ENCODE results near the gene TP53TG5. TPM values are rescaled to one million over a fixed set of nuclear protein-coding genes. Genes with fewer than 3 reads are reported as not detected.
A peak's percentile ranks its signal among the peaks of the same experiment; 100 is the strongest.
"Not testable (repeated sequence)": the region's sequence is repeated elsewhere in the genome, so short reads cannot be mapped to it uniquely, and the experiment has no call there.

TP53TG5 gene
- total RNA-seq, 1 donor from 2014 or later: 0.73 TPM

DNA sequence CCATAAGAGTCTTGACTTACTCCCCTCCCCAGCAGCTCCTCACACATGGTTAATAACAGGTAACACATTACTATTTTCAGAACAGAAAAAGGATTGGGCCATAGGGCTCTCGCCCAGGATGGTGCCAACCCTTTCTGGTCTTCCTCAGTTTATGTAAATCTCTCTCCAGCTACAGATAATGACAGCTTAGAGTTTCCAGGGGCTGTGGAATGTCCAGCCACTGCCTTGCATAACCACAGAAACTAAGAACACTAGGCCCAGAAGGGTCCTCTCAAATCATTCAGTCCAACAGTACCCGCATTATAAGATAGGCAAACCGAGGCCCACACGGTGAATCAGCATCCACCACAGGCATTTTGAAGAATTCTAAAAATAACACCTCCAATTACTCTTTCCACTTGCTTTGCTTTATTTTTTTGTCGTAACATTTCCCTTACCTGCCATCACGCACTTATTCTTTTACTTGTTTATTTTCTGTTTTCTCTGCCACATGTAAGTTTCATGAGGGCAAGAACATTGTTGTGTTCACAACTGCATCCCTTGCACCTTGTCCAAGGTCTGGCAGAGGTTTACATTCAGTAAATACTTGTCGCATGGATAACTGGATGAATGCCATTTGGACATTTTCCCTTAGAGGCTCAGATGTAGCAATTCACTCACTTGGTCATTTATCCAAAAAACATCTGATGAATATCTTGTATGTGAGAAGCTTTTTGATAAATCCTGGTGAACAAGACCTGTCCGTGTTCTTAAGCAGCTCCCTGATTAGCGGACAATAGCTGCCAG, 23.5 kb downstream of the TP53TG5 start:
- DNase-seq (ENCODE audit: missing footprints) (no peak), ATAC-seq (no peak)
- intact Hi-C loops (cut with DNase I): no loop called here

DNA sequence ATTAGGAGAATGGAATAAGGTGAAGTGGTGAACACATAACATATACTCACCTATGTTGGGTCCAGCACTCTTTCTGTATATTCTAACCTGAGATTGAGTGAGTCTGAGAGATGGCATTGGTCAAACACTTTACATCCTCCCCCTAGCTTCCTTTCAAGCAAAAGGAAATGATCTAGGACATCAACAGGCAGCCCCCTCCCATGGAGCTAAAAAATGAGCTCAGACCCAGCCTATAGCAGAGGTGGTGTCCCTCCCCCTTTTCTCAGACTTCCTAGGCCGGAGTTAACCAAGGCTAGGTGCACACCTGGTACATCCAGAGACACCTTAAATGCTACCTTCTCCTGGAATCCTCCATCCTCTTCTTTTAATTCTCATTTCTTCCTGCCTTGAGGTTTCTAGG, 24.4 kb downstream of the TP53TG5 start:
- no peak for DNase-seq (ENCODE audit: missing footprints)
- intact Hi-C loops (cut with DNase I): no loop called here

DNA sequence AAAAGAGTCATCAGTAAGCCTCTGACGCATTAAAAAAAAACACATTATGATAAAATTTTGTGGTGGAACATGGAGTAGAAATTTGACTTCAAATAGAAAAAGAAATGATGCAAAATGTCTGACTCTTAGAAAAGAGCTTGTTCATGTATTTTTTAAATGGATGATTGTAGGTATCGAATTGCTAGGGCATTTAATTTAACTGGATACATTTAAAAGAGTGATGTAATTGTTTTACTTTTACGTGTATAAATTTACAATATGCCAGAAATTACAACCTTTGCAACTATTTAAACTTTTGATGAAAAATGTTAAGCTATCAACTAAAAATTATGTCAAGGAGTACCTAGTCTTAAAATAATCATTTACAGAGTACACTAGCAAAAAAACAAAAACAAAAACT, 25.4 kb downstream of the TP53TG5 start:
- intact Hi-C loops (cut with DNase I): no loop called here
- DNase-seq (ENCODE audit: missing footprints) (no peak), ATAC-seq (no peak)

More for the DNA sequence above, 24.4 kb downstream of the TP53TG5 start:
- no peak for ATAC-seq

DNA sequence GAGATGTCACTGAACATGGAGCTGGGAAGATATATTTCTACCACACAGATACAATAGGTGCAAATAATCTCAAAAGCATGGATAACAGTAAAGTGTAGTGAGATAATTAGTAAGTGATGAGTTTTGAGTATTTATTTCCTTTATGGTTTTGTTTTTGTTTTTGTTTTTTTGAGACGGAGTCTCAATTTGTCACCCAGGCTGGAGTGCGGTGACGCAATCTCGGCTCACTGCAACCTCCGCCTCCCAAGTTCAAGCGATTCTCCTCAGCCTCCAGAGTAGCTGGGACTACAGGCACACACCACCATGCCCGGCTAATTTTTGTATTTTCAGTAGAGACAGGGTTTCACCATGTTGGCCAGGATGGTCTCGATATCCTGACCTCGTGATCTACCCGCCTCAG, 27.3 kb downstream of the TP53TG5 start:
- intact Hi-C loops (cut with DNase I); ATAC-seq; DNase-seq (ENCODE audit: missing footprints): not testable (repeated sequence)

DNA sequence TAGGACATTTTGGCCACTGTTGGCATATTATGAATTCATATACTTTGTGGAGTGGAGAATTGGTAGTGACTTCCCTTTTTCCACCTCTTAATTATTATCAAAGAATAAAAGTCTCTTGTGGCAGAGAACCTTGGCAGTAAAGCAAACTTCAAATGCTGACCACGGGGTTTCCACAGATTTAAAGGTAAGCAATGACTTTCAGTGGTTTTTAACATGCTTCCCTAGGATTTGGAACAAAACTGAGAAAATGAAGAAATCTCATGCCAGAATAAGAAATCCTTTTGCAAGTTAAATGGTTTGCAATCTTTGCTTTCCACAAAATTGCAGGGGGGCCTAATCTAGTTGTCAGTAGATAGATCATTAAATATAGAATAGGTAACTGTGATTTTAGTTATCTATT, 27.9 kb downstream of the TP53TG5 start:
- no peak for ATAC-seq
- no peak for DNase-seq (ENCODE audit: missing footprints)
- intact Hi-C loops (cut with DNase I): no loop called here

DNA sequence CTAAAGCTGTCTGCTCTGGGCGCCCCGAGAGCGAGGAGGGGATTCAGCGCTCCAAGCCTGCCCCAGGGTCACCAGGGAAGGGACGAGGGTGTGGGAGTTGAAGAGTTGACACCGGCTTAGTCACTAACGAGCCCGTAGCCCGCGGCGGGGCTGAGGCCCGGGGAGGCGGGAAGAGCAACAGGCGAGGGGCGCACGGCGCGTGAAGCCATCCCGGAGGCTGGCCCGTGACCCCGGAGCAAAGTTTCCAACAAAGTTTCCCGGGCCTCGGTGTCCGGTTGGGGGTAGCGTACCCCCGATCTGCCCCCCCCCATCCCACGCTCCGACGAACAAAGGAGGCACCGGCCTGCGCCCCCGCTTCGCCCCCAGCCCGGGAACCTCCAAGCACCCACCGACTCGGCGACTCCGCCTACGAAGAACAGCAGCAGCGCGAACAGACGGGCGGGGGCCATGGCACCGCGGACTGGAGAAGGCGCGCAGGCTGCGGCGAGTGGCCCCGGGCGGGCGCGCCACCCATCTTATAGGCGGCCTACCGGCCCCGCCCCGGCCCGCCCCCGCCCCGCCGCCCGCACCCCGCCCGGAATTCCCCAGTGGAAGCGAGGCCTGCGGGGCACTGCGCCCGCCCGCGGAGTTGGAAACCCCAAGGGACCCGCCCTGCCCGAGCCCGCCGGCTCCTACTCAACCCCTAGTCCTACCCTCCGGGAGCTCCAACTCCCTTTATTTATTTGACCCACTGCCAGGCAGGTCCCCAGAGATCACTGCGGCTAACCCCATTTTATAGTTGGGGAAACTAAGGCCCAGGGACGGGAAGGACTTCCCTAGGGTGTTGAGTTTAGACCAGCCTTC, 30.0 kb downstream of the TP53TG5 start, which contains the start of gene SDC4:
SDC4 (minus strand) TSS at position 489 of the 843 bp plus-strand sequence; CDS start at position 449, 40 bp downstream.
- intact Hi-C loops (cut with DNase I): no loop called here
- DNase-seq (ENCODE audit: missing footprints) (peak; percentile 75), ATAC-seq (peak; percentile 82)

DNA sequence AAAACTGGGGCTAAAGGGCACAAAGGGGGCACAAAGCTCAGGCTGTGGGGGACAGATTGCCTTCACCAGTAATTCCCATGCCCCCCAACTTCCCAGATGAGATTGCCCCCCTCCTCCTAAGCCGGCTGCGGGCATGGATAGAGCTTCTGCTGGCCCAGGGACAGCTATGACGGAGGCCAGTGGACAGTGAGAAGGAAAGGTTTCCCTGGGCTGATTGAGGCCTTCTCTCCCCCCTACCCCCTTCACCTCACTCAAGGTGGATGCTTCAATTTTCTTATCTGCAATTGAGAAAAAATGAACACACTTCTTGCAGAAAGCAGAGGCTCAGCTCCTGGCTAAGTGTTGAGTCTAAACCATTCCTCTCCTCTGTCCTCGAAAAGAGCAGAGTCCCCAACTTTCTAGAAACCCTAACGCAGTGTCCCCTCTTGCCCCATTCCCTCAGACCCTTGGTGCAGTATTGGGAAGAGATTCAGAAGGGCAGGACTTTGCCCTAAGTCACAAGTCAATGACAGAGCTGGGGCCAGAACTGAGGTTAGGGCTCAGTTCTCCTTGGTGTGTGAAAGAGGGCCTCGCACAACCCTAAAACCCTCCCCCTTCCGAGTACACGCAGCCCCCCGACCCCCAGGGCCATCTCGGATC, 30.7 kb downstream of the TP53TG5 start:
- DNase-seq (ENCODE audit: missing footprints): no peak
- ATAC-seq: peak; percentile 6
- intact Hi-C loops (cut with DNase I): no loop called here

DNA sequence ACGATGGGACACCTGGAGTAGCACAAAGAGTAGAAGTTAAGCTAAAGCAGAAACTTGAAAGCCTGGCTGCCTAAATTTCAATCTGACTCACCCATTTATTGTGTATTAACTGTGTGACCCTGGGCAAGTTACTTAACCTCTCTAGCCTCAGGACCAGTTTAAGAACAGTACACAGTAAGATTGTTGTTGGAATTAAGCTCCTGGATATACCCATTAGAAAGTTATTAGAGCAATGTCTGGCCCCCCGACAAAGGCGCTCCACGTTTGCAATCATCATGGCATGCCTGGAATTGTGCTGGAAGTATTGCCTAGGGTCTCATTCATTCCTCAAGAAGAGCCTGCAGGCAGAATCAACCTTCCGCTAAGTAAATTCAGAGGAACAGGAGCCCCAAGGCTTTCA, 31.3 kb downstream of the TP53TG5 start:
- intact Hi-C loops (cut with DNase I): no loop called here
- no peak for DNase-seq (ENCODE audit: missing footprints)
- no peak for ATAC-seq

DNA sequence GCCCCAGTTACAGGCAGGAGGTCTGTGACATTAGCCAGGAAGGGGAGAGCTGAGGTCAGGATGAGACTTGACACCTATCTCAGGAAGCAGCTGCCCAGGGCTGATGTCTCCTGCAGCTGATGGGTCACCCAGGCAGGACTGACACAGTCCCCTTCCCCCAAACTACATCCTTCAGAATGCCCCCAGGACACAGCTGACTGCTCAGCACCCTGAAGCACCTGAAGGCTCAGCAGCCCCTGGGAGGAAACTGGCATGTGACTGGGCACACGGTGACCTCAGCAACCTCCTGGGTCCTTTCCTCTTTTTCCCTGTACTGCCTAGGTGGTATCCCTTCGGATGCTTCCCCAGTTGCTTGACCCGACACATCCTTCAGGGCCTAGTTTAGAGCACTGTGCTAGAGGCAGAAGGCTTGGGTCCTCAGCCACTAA, 31.8 kb downstream of the TP53TG5 start:
- intact Hi-C loops (cut with DNase I): no loop called here
- ATAC-seq (no peak), DNase-seq (ENCODE audit: missing footprints) (no peak)

DNA sequence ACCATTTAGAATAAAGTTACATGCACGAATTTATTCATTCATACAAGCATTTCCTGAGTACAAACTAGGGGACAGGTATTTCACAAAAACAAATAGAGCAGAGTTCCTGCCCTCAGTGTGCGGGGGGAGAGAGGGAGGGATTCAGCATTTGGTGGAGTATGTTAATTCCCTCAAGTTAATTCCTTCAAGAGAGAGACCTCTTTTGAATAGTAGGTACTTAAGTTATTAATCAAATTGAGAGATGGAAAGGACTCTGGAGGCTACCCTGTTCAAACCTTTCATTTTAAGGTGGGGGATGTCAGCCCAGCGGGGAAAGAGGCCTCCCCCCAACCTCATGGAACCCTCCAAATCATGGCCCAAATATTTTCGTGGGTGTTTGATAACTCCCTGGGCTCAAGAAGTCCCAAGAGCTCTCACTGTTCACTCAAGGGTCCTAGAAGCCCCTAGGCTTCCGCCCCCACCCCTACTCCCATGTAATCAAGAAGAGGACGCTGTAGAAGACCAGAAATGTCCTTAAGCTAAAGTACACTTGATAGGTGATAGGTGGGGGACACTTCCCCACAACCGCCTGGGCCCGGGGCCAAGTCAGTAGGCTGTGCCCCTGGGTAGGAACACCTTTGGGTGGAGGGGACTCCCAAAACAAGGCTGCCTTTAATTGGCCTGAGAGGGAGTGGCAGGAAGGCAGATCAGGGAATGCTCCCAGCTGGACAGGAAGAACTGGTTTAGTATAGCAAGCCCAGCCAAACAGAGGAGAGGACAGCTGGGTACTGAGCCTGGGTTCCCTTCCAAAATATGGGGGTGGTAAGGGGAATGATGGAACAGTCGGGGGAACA, 32.8 kb downstream of the TP53TG5 start:
- intact Hi-C loops (cut with DNase I): no loop called here
- ATAC-seq (no peak), DNase-seq (ENCODE audit: missing footprints) (no peak)

DNA sequence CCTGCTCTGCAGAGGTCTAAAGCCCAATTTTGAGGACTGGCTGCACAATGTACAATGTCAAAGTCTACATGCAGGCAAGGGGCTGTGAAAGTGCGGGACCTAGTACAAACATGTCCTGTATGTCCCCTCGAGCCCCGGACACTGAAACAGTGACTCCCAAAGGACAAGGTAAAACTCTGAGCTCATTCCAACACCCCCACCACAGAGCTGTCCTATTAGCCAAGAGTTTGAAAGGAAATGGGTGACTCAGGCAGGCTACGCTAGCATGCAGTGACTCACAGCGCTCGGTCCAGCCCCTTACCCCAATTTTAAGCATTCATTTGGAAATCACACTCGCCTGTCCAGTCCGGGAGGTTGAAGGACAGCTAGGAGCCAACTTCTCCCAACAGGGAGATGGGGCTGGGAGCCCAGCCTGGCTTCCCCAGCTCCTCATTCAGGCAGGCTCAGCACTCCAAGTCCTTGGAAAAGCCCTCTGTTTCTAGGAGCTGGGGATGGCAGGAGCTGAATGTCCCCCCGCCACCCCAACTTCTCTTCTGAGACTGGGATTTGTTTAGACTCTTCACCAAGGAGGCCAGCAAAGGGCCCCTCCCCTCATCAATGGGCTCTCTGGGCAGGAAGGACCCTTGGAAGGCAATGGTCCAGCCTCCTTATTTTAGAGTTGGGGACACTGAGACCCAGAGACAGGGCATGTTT, 33.8 kb downstream of the TP53TG5 start:
- DNase-seq (ENCODE audit: missing footprints) (no peak), ATAC-seq (no peak)
- intact Hi-C loops (cut with DNase I): loop anchor here (5.0 kb wide), 1 partner anchor 63 kb away; the partner anchor contains the start of gene DBNDD2

DNA sequence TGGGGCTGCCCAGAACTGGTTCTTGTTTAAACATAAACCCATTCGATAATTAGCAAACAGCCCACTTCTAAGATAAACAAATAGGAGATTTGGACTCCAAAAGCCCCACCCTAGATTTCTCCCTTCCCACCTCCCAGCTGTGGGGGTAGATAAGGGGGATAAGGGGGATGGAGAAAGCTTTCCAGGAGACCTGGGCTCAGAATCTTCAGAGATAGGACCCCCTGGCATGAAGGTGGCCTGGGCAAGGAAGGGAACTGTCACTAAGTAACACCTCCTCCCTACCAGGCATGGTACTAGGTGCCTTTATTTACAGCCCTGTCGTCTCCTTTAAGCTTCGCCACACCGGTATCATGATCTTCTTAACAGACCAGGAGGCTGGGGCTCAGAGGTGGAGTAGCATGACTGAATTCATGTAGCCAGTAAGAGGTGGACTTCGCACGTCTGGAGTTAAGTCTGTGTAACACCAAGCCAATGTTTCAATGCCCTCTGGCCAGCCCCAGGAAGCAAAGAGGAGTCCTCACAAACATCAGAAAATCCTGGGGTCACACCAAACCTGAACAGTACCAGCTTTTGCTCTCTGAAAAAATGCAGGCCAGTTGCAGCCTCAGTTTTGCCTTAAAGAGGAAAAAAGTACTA, 34.5 kb downstream of the TP53TG5 start:
- DNase-seq (ENCODE audit: missing footprints) (no peak), ATAC-seq (no peak)
- intact Hi-C loops (cut with DNase I): loop anchor here (5.0 kb wide), 1 partner anchor 64 kb away; the partner anchor contains the start of gene DBNDD2

DNA sequence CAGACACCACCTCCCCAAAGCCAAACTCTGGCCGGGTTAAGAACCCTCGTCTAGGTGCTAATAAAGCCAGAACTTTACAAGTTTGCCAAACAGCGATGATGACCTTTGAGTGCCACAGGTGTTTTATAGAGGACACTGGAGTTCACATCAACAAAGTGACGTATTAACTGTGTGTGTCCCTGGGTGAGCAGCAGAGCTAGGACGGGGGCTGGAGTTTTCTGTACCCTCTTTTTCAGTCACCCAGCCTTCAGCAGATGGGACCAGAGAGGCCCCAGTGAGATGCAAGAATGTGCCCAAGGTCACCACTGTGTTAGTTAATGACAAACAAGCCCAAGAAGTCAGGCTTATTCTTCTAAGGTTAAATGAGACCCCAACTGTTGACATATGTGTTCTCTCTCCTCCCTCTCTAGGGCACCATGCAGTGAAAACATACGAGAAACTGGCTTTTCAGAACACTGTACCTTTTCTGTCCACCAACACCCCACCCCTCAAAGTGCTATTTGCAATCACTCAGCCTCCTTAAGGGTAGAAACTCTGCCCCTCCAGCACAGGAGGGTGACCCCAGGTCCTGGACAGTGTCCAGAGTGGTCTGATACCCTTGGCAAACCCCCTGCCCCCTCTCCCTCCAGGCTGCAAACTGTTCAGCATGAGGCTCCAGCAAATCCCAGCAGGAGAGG, 35.1 kb downstream of the TP53TG5 start:
- intact Hi-C loops (cut with DNase I): loop anchor here (5.0 kb wide), 1 partner anchor 64 kb away; the partner anchor contains the start of gene DBNDD2
- DNase-seq (ENCODE audit: missing footprints) (no peak), ATAC-seq (no peak)

DNA sequence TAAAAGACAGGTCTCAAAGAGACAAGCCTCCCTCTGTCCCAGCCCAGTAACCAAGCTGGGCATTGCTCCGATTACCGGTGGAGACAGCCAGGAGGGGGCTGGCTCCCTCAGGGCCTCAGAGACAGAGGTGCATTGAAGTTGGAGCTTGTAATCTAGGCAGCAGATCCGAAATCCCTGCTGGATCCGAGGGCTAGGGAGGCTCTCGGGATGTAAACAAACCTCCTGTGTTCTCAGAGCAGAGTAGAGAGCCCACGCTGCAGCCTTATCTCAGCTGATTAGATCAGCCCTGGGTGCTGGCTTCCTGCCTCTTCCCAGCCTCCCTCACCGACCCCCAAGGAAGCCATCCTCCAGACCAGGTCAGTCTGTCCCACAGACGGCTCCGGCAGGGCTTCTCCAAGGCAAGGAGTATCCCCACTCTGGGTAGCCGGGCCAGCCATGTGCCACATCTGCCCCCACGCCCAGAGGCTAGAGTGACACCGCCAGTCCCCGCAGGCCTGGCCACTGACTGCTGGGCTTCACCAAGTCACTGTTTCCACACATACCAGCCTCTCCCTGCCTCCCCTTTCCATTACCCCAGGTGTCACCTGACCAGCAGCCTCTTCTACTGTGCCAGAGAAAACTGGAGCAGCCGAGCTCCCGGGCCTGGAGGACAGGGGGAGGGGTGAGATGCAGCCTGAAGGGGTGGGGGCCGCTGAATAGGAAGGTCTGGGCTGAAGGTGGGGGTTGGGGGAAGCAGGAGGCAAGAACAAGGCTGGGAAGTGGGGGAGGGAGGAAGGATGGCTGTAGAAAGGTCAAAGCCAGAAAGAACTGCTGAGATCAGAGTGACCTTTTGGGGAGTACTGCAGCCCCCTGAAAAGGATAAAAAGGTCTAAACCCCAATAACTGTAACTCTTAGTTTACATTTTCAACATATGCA, 35.9 kb downstream of the TP53TG5 start:
- intact Hi-C loops (cut with DNase I): loop anchor here (5.0 kb wide), 1 partner anchor 65 kb away; the partner anchor contains the start of gene DBNDD2
- ATAC-seq (peak; percentile 80), DNase-seq (ENCODE audit: missing footprints) (no peak)

DNA sequence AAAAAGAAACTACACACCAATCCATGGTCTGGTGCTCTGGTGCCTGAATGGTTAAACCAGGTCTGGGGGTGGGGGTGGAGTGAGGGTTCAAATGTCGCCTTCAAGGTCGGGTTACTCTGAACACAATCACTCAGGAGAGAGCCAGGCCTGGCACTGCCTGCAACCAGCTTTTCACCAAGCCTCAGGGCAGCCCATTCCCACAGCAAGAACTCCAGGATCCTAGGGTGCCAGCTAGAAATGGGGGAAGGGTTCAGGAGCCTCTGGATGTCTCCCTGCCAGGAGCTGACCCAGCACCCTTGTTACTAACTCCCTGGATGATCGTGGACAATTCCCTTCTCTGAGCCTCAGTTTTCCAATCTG, 36.6 kb downstream of the TP53TG5 start:
- DNase-seq (ENCODE audit: missing footprints): no peak
- intact Hi-C loops (cut with DNase I): loop anchor here (5.0 kb wide), 1 partner anchor 66 kb away; the partner anchor contains the start of gene DBNDD2
- ATAC-seq: no peak

DNA sequence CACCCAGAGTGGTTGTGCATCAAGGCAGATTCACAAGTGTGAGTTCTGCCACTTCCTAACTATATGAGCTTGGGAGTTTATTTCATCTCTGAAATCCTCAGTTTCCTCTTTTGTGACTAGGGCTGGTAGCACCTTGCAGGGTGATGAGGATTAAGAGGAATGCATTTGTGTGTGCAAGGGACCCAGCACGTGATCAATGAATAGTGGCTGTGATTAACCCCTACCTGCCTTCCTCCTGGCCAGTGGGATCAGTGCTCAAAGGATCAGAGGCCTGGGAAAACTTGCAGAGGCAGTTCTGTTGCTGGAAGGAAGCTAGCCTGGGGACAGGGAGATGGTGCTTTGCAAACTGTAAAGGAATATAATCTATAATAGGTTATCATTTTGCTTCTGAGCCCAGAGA, 37.2 kb downstream of the TP53TG5 start:
- DNase-seq (ENCODE audit: missing footprints) (no peak), ATAC-seq (no peak)
- intact Hi-C loops (cut with DNase I): loop anchor here (1.0 to 5.0 kb wide), 2 partner anchors 17 to 66 kb away; partner anchors contain the start of gene DBNDD2
